ENCODE results near the gene SEC24A.
"Not testable (repeated sequence)": the region's sequence is repeated elsewhere in the genome, so short reads cannot be mapped to it uniquely, and the experiment has no call there.

SEC24A gene
- 36.5 to 53.8 (median 45.9) reads per million in 3 donors for total RNA-seq

- Histone ChIP-seq H3K9me3 (ENCODE audit: control insufficient read depth, low read length) (no peaks in the 10 kb centered on the region), H3K36me3 (ENCODE audit: control insufficient read depth, insufficient read depth, low read length) (no peaks in the 10 kb centered on the region), H3K4me1 (ENCODE audit: control insufficient read depth, insufficient read depth, low read length, poor library complexity, severe bottlenecking) (peaks cover 6% of the 10 kb centered on the region), H3K27ac (ENCODE audit: insufficient read depth, low read length, poor library complexity, severe bottlenecking) (peak within 1 kb of the TSS; percentile 98), H3K27me3 (replicated peaks; ENCODE audit: control insufficient read depth, insufficient read depth, low read length, poor library complexity, severe bottlenecking) (no peaks in the 10 kb centered on the region), H3K4me3 (ENCODE audit: insufficient read depth, low read depth, low read length, poor library complexity, severe bottlenecking) (peak within 1 kb of the TSS; percentile 92)
- DNase-seq = peak; percentile 90 to 95 (median 92)
These were observed at the start of gene SEC24A for GRCh38 chr5:134648425-134649162. Gene SEC24A (plus strand): TSS chr5:134648785. CDS start chr5:134649077, 292 bp downstream.

GRCh38 chr5:134599820-134600219 lies 48.8 kb upstream of the SEC24A start:
- H3K36me3 ChIP-seq (ENCODE audit: control insufficient read depth, insufficient read depth, low read length); DNase-seq; H3K4me3 ChIP-seq (ENCODE audit: insufficient read depth, low read depth, low read length, poor library complexity, severe bottlenecking): not testable (repeated sequence)

GRCh38 chr5:134600600-134600999 lies 48.0 kb upstream of the SEC24A start:
- no peaks in the 10 kb centered on the region for H3K27me3 ChIP-seq (replicated peaks; ENCODE audit: control insufficient read depth, insufficient read depth, low read length, poor library complexity, severe bottlenecking)
- H3K9me3 ChIP-seq (ENCODE audit: control insufficient read depth, low read length) = no peaks in the 10 kb centered on the region
- peaks cover 4% of the 10 kb centered on the region for H3K36me3 ChIP-seq (ENCODE audit: control insufficient read depth, insufficient read depth, low read length)
- H3K4me3 ChIP-seq (ENCODE audit: insufficient read depth, low read depth, low read length, poor library complexity, severe bottlenecking) = no peak overlapping the region
- no peak for DNase-seq
- no peak overlapping the region for H3K27ac ChIP-seq (ENCODE audit: insufficient read depth, low read length, poor library complexity, severe bottlenecking)
- H3K4me1 ChIP-seq (ENCODE audit: control insufficient read depth, insufficient read depth, low read length, poor library complexity, severe bottlenecking) = no peaks in the 10 kb centered on the region

More at GRCh38 chr5:134599820-134600219, 48.8 kb upstream of the SEC24A start:
- not testable (repeated sequence) for H3K27ac ChIP-seq (ENCODE audit: insufficient read depth, low read length, poor library complexity, severe bottlenecking); H3K4me1 ChIP-seq (ENCODE audit: control insufficient read depth, insufficient read depth, low read length, poor library complexity, severe bottlenecking); H3K9me3 ChIP-seq (ENCODE audit: control insufficient read depth, low read length); H3K27me3 ChIP-seq (replicated peaks; ENCODE audit: control insufficient read depth, insufficient read depth, low read length, poor library complexity, severe bottlenecking)

GRCh38 chr5:134603059-134603458 lies 45.5 kb upstream of the SEC24A start:
- Histone ChIP-seq H3K9me3 (ENCODE audit: control insufficient read depth, low read length) (no peaks in the 10 kb centered on the region), H3K27ac (ENCODE audit: insufficient read depth, low read length, poor library complexity, severe bottlenecking) (no peak overlapping the region), H3K36me3 (ENCODE audit: control insufficient read depth, insufficient read depth, low read length) (peaks cover 25% of the 10 kb centered on the region), H3K4me3 (ENCODE audit: insufficient read depth, low read depth, low read length, poor library complexity, severe bottlenecking) (no peak overlapping the region), H3K4me1 (ENCODE audit: control insufficient read depth, insufficient read depth, low read length, poor library complexity, severe bottlenecking) (no peaks in the 10 kb centered on the region), H3K27me3 (replicated peaks; ENCODE audit: control insufficient read depth, insufficient read depth, low read length, poor library complexity, severe bottlenecking) (no peaks in the 10 kb centered on the region)
- no peak for DNase-seq

GRCh38 chr5:134604908-134605307 lies 43.7 kb upstream of the SEC24A start:
- DNase-seq = no peak
- H3K27me3 ChIP-seq (replicated peaks; ENCODE audit: control insufficient read depth, insufficient read depth, low read length, poor library complexity, severe bottlenecking) = no peaks in the 10 kb centered on the region
- H3K4me3 ChIP-seq (ENCODE audit: insufficient read depth, low read depth, low read length, poor library complexity, severe bottlenecking) = no peak overlapping the region
- H3K9me3 ChIP-seq (ENCODE audit: control insufficient read depth, low read length) = no peaks in the 10 kb centered on the region
- no peaks in the 10 kb centered on the region for H3K4me1 ChIP-seq (ENCODE audit: control insufficient read depth, insufficient read depth, low read length, poor library complexity, severe bottlenecking)
- no peak overlapping the region for H3K27ac ChIP-seq (ENCODE audit: insufficient read depth, low read length, poor library complexity, severe bottlenecking)
- peaks cover 41% of the 10 kb centered on the region for H3K36me3 ChIP-seq (ENCODE audit: control insufficient read depth, insufficient read depth, low read length)

- Histone ChIP-seq H3K4me3 (ENCODE audit: insufficient read depth, low read depth, low read length, poor library complexity, severe bottlenecking) (no peak overlapping the region), H3K27ac (ENCODE audit: insufficient read depth, low read length, poor library complexity, severe bottlenecking) (no peak overlapping the region), H3K4me1 (ENCODE audit: control insufficient read depth, insufficient read depth, low read length, poor library complexity, severe bottlenecking) (no peaks in the 10 kb centered on the region), H3K36me3 (ENCODE audit: control insufficient read depth, insufficient read depth, low read length) (peaks cover 51% of the 10 kb centered on the region), H3K9me3 (ENCODE audit: control insufficient read depth, low read length) (no peaks in the 10 kb centered on the region), H3K27me3 (replicated peaks; ENCODE audit: control insufficient read depth, insufficient read depth, low read length, poor library complexity, severe bottlenecking) (no peaks in the 10 kb centered on the region)
- DNase-seq = no peak
These were observed 41.9 kb upstream of the SEC24A start for GRCh38 chr5:134606726-134607125.

GRCh38 chr5:134608555-134608954 lies 40.0 kb upstream of the SEC24A start:
- Histone ChIP-seq H3K27ac (ENCODE audit: insufficient read depth, low read length, poor library complexity, severe bottlenecking) (no peak overlapping the region), H3K36me3 (ENCODE audit: control insufficient read depth, insufficient read depth, low read length) (peaks cover 60% of the 10 kb centered on the region), H3K4me1 (ENCODE audit: control insufficient read depth, insufficient read depth, low read length, poor library complexity, severe bottlenecking) (no peaks in the 10 kb centered on the region), H3K27me3 (replicated peaks; ENCODE audit: control insufficient read depth, insufficient read depth, low read length, poor library complexity, severe bottlenecking) (no peaks in the 10 kb centered on the region), H3K4me3 (ENCODE audit: insufficient read depth, low read depth, low read length, poor library complexity, severe bottlenecking) (no peak overlapping the region), H3K9me3 (ENCODE audit: control insufficient read depth, low read length) (no peaks in the 10 kb centered on the region)
- DNase-seq = no peak

DNA sequence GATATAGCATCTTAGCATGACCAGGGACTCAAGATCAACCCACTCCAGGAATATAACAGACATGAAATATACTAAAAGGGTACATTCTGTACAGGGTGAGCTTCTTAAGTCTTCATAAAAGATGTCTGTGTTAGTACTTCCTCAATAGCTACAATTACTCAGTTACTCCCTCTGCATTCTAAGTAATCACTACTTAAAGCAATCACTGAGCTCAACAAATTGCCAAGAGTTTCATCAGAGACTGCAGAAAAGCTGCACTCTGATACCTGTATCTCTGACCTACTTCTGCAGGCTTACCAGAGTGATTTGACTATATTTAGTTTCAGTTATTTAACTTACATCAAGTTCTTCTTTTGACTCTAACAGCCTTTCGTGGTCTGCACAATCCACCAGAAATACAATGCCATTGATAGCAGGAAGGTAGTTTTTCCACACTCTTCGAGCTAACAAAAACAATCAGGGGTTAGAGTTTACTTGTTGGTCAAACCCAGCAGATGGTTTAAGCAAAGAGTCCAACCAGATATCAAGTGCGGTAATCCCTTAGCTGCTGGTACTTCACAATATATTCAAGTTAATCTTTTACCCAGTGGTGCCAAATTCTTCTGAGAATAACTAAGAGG lies 39.2 kb upstream of the SEC24A start:
- no peak for DNase-seq
- Histone ChIP-seq H3K4me1 (ENCODE audit: control insufficient read depth, insufficient read depth, low read length, poor library complexity, severe bottlenecking) (no peaks in the 10 kb centered on the region), H3K36me3 (ENCODE audit: control insufficient read depth, insufficient read depth, low read length) (peaks cover 67% of the 10 kb centered on the region), H3K9me3 (ENCODE audit: control insufficient read depth, low read length) (no peaks in the 10 kb centered on the region), H3K27me3 (replicated peaks; ENCODE audit: control insufficient read depth, insufficient read depth, low read length, poor library complexity, severe bottlenecking) (no peaks in the 10 kb centered on the region), H3K4me3 (ENCODE audit: insufficient read depth, low read depth, low read length, poor library complexity, severe bottlenecking) (no peak overlapping the region), H3K27ac (ENCODE audit: insufficient read depth, low read length, poor library complexity, severe bottlenecking) (no peak overlapping the region)

GRCh38 chr5:134610725-134611124 lies 37.9 kb upstream of the SEC24A start:
- H3K27ac ChIP-seq (ENCODE audit: insufficient read depth, low read length, poor library complexity, severe bottlenecking) = no peak overlapping the region
- H3K27me3 ChIP-seq (replicated peaks; ENCODE audit: control insufficient read depth, insufficient read depth, low read length, poor library complexity, severe bottlenecking) = no peaks in the 10 kb centered on the region
- peaks cover 66% of the 10 kb centered on the region for H3K36me3 ChIP-seq (ENCODE audit: control insufficient read depth, insufficient read depth, low read length)
- DNase-seq = no peak
- no peaks in the 10 kb centered on the region for H3K9me3 ChIP-seq (ENCODE audit: control insufficient read depth, low read length)
- H3K4me3 ChIP-seq (ENCODE audit: insufficient read depth, low read depth, low read length, poor library complexity, severe bottlenecking) = no peak overlapping the region
- no peaks in the 10 kb centered on the region for H3K4me1 ChIP-seq (ENCODE audit: control insufficient read depth, insufficient read depth, low read length, poor library complexity, severe bottlenecking)

- no peaks in the 10 kb centered on the region for H3K9me3 ChIP-seq (ENCODE audit: control insufficient read depth, low read length)
- DNase-seq = no peak
- H3K27me3 ChIP-seq (replicated peaks; ENCODE audit: control insufficient read depth, insufficient read depth, low read length, poor library complexity, severe bottlenecking) = no peaks in the 10 kb centered on the region
- H3K36me3 ChIP-seq (ENCODE audit: control insufficient read depth, insufficient read depth, low read length) = peaks cover 59% of the 10 kb centered on the region
- no peak overlapping the region for H3K27ac ChIP-seq (ENCODE audit: insufficient read depth, low read length, poor library complexity, severe bottlenecking)
- H3K4me3 ChIP-seq (ENCODE audit: insufficient read depth, low read depth, low read length, poor library complexity, severe bottlenecking) = no peak overlapping the region
- H3K4me1 ChIP-seq (ENCODE audit: control insufficient read depth, insufficient read depth, low read length, poor library complexity, severe bottlenecking) = no peaks in the 10 kb centered on the region
These were observed 37.1 kb upstream of the SEC24A start for GRCh38 chr5:134611515-134611914.

Data from effector memory CD4-positive, alpha-beta T cell (primary cell).